Adrenal gland (tissue), 5 donors: ENCODE measurements around the gene CCDC30.

Experiments
- CTCF ChIP-seq, 6 experiments: fragments of 450-650 bp in 4 of 6; fragments of 200-600 bp in 2 of 6; sonication (generic) in 1 of 6; IDR thresholded peaks; 1 replicate in 5 of 6; 2 replicates in 1 of 6; pipeline versions ENCODE4 v1.5.1 to v1.8.0; 2016 to 2021; ENCODE audit warnings: antibody characterized with exemption in 6 of 6, mild to moderate bottlenecking in 2 of 6, moderate library complexity in 1 of 6
- POLR2A ChIP-seq, 2 donors: fragments of 450-650 bp; IDR thresholded peaks; one replicate each; pipeline ENCODE4 v1.6.1; 2017; ENCODE audit warnings: antibody characterized with exemption in 2 of 2, mild to moderate bottlenecking in 2 of 2, moderate library complexity in 1 of 2
- donor health status: DM: no; HTN: no; CAD: no.

- TF ChIP-seq CTCF (IDR thresholded peaks at IDR 0.05) (no peak), POLR2A (IDR thresholded peaks at IDR 0.05) (no peak)
Observed at GRCh38 chr1:42420121-42420520, 43.0 kb upstream of the CCDC30 start.
